Upper lobe of right lung (tissue), 1 donor: ENCODE measurements around the gene ANO8. TPM values are rescaled to one million over a fixed set of nuclear protein-coding genes. Genes with fewer than 3 reads are reported as not detected.

ENCODE experiments used
- ATAC-seq: fragments of 200-7000 bp; cut with Tn5 transposase; one replicate; pipeline ENCODE4 v1.9.1; 2020; ENCODE audit warnings: mild to moderate bottlenecking, moderate library complexity
- DNase-seq: peaks from one replicate; pipeline ENCODE4 v3.0.0-alpha.2; 2020
- H3K27ac ChIP-seq: fragments of 200-600 bp; one replicate; pipeline ENCODE4 v1.8.0; 2022
- H3K27me3 ChIP-seq: fragments of 200-600 bp; one replicate; pipeline ENCODE4 v1.8.0; 2022; ENCODE audit warnings: mild to moderate bottlenecking
- H3K36me3 ChIP-seq: fragments of 200-600 bp; one replicate; pipeline ENCODE4 v1.8.0; 2022
- H3K4me1 ChIP-seq: fragments of 200-600 bp; one replicate; pipeline ENCODE4 v1.8.0; 2022
- H3K4me3 ChIP-seq: fragments of 200-600 bp; one replicate; pipeline ENCODE4 v1.8.0; 2022; ENCODE audit warnings: mild to moderate bottlenecking
- H3K9me3 ChIP-seq: fragments of 200-600 bp; one replicate; pipeline ENCODE4 v1.8.0; 2022
- CTCF ChIP-seq: fragments of 200-600 bp; IDR thresholded peaks from one replicate; pipeline ENCODE4 v1.8.0; 2022; ENCODE audit warnings: antibody characterized with exemption
- intact Hi-C: fragments of 100-400 bp; cut with DNase I; formaldehyde crosslinking; loops from one replicate; pipeline ENCODE4 v1.11.0; 2022
- total RNA-seq: library from RNA; stranded (reverse); fragmentation: NEBNext Ultra II Directional; extraction: Animal tissue kit (Norgen Biotek cat#: 25700); gene quantifications from one replicate; pipeline ENCODE4 v1.2.1, GENCODE V29; 2021
- donor health status: DM: no; HTN: yes; CAD: no; lungs with severe emphysema.

Gene ANO8
- total RNA-seq, 1 donor from 2014 or later: 14.6 TPM

GRCh38 chr19:17286263-17286662 lies 48.4 kb downstream of the ANO8 start:
- Histone ChIP-seq H3K27ac (no peak overlapping the region), H3K9me3 (no peaks in the 10 kb centered on the region), H3K27me3 (peaks cover 12% of the 10 kb centered on the region), H3K4me1 (peaks cover 15% of the 10 kb centered on the region), H3K36me3 (no peaks in the 10 kb centered on the region), H3K4me3 (no peak overlapping the region)
- ATAC-seq (no peak), DNase-seq (no peak)
- TF ChIP-seq CTCF: no peak
- intact Hi-C loops: no loop called here

GRCh38 chr19:17285415-17286135 lies 49.1 kb downstream of the ANO8 start:
- Histone ChIP-seq H3K27ac (no peak overlapping the region), H3K9me3 (no peaks in the 10 kb centered on the region), H3K27me3 (peaks cover 18% of the 10 kb centered on the region), H3K4me3 (no peak overlapping the region), H3K4me1 (peaks cover 16% of the 10 kb centered on the region), H3K36me3 (no peaks in the 10 kb centered on the region)
- no peak for ATAC-seq
- no peak for TF ChIP-seq CTCF
- intact Hi-C loops: no loop called here
- no peak for DNase-seq

GRCh38 chr19:17283504-17283996 lies 51.1 kb downstream of the ANO8 start:
- Histone ChIP-seq H3K36me3 (peaks cover 6% of the 10 kb centered on the region), H3K4me1 (peaks cover 16% of the 10 kb centered on the region), H3K27me3 (peaks cover 18% of the 10 kb centered on the region), H3K4me3 (no peak overlapping the region), H3K27ac (no peak overlapping the region), H3K9me3 (no peaks in the 10 kb centered on the region)
- DNase-seq: no peak
- no peak for TF ChIP-seq CTCF
- intact Hi-C loops: loop anchor here (2.0 to 5.0 kb wide), 2 partner anchors 79 to 216 kb away; no protein-coding TSS in a partner anchor
- ATAC-seq: no peak

DNA sequence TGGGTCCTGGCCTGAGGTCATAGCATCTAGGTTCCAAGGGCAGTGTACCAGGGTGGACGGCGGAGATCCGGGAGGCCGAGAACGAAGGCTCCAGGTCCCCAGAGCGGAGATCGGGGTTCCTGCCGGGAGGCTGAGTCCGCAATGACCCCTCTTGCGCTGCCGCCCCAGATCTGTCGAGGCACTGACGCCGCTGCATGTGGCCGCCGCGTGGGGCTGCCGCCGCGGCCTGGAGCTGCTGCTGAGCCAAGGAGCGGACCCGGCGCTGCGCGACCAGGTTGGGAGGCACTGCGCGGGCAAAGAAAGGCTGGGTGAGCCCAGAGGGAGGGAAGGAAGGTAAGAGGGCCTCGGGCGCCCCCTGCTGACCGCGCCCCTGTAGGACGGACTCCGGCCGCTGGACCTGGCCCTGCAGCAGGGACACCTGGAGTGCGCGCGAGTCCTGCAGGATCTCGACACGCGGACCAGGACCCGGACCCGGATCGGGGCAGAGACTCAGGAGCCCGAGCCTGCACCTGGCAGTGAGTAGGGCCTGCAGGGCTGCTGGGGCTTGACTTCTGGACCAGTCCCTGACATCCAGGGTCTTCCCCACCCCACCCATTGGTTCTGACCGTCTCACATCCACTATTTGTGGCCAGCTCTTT lies 52.0 kb downstream of the ANO8 start:
- ATAC-seq (peak; percentile 98), DNase-seq (peak; percentile 92)
- no peak overlapping the region for H3K27ac ChIP-seq
- H3K4me3 ChIP-seq: peak overlapping the region; percentile 31
- intact Hi-C loops: loop anchor here (2.0 to 5.0 kb wide), 2 partner anchors 78 to 215 kb away; no protein-coding TSS in a partner anchor
- H3K4me1 ChIP-seq: peaks cover 16% of the 10 kb centered on the region
- H3K27me3 ChIP-seq: peaks cover 18% of the 10 kb centered on the region
- peak; percentile 95 for TF ChIP-seq CTCF
- no peaks in the 10 kb centered on the region for H3K9me3 ChIP-seq
- peaks cover 7% of the 10 kb centered on the region for H3K36me3 ChIP-seq

DNA sequence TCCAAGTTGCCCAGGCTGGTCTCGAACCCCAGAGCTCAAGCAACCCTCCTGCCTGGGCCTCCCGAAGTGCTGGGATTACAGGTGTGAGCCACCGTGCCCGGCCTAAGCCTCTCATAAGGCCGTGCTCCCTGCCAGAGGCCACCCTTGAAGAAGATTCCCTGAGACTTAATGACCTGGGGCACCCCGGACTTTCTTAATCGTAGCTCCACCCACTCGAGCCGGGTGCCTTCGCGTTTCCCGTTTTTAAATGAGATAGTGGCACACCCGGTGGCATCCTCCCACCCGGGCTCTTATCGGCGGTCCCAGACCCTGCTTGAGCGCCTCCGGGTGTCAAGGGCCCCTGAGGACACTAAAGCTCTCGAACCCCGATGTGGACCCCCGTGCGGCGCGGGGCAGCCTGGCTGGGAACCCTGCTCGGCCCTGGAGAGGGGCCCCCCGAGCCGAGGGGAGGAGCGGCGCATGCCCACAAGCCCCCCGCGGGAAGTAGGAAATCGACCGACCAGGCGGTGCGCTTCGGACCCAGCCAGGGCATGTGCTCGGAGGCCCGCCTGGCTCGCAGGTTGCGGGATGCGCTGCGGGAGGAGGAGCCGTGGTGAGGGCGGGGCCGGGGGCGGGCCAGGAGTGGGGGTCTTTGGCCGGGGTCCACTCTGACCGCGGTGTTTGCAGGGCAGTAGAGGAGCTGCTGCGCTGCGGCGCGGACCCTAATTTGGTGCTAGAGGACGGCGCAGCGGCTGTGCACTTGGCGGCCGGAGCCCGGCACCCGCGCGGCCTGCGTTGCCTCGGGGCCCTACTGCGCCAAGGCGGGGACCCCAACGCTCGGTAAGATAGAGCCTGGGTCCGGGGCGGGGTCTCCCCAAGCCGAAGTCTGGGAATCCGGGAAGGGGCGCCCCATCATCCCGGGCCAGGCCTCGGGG lies 53.0 kb downstream of the ANO8 start, which contains the start of gene ANKLE1:
ANKLE1 (plus strand) TSS at position 511 of the 914 bp plus-strand sequence; CDS start at position 531, 20 bp downstream.
- no peak within 1 kb of the TSS for H3K27ac ChIP-seq
- DNase-seq (no peak), ATAC-seq (peak; percentile 43)
- peaks cover 16% of the 10 kb centered on the region for H3K36me3 ChIP-seq
- intact Hi-C loops: loop anchor here (2.0 to 5.0 kb wide), 2 partner anchors 77 to 214 kb away; no protein-coding TSS in a partner anchor
- H3K4me1 ChIP-seq: peaks cover 16% of the 10 kb centered on the region
- peaks cover 18% of the 10 kb centered on the region for H3K27me3 ChIP-seq
- no peak for TF ChIP-seq CTCF
- H3K9me3 ChIP-seq: no peaks in the 10 kb centered on the region
- peak within 1 kb of the TSS; percentile 40 for H3K4me3 ChIP-seq
